HG03060 (cell line): ENCODE measurements around the gene SEC24B.
"Not testable (repeated sequence)": the region's sequence is repeated elsewhere in the genome, so short reads cannot be mapped to it uniquely, and the experiment has no call there.

Experiments
- ATAC-seq: cut with Tn5 transposase; IDR thresholded peaks from one replicate; pipeline ENCODE4 v1.9.1; 2021; ENCODE audit warnings: low read depth, moderate number of reproducible peaks; ENCODE audit not compliant: unreplicated experiment

SEC24B gene

DNA sequence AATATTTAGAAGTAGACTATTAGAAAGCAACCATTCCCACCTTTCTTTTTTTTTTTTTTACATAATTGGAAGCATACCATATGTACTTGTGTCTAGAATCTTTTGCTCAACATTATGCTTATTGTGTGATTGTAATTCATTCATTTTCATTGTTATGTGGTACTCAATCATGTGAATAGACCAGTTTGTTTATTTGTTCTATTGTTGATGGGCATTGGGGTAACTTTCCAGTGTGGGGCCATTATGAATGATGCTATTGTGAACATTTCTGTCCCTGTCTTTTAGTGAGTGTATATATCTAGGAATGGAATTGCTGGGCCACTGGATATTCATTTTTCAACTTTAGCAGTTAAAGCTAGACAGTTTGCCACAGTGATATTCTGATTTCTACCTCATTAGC, 63.9 kb downstream of the SEC24B start:
- ATAC-seq = no peak

DNA sequence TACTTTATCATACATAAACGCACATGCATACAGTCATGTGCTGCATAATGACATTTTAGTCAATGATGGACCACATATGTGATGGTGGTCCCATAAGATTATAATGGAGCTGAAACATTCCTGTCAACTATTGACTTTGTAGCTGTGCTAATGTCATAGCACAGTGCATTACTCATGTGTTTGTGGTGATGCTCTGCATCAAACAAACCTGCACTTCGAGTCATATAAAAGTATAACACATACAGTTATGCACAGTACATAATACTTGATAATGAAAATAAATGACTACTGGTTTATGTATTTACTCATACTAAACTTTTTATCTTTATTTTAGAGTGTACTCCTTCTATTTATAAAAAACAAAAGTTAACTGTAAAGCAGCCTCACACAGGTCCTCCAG, 65.9 kb downstream of the SEC24B start:
- ATAC-seq = no peak

DNA sequence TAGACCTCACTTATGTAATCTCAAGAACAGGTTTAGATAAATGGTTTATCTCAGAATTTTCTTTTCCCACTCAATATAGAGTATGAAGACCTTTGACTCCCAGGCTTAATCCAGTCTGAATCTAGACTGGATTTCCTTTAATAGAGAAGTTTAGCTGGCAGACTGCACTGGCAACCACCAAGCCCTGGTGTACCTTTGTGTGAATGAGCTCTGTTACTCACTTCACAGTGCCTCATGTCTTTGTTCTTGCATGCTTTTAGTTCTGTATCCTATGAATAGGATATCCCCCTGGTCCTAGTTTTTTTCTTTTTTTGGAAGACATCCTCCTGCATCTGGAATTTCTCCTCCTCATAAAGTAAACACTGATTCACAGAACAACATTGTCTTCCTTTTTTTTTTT, 73.3 kb downstream of the SEC24B start:
- no peak for ATAC-seq

DNA sequence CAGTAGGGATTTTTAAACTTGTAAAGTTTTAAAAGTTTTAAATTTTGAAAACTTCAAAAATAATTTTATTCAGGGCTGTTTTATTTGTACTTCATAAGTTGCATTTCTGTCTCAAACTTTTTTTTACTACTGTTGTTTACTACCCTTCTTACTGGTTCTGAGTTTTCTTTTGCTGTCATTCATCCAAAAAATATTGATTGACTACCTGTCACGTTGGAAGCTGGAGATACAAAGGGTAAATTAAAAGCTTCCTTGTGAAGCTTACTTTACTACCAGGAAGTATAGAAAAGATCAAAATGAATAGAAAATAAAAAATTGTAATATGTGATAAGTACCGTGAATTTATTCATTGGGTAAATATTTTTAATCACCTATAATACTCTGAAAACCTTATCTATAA, 77.1 kb downstream of the SEC24B start:
- no peak for ATAC-seq

DNA sequence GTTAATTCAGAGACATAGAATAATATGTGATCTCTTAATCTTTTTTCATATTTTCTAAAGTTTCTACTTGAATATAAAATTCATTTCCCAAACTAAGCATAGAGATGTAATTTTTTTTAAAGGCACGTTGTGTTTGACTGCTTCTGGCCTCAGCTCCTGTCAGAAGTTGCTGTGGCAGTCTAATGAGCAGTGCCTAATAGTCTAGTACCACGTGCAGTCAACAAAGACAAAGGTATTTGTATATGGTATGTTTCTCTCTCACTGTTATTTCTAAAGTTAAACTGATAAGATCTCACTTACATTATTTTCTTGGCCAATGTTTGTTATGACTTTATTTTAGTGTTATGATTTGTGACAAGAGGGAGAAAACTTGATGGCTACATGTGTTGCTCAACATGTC, 77.8 kb downstream of the SEC24B start:
- no peak for ATAC-seq

DNA sequence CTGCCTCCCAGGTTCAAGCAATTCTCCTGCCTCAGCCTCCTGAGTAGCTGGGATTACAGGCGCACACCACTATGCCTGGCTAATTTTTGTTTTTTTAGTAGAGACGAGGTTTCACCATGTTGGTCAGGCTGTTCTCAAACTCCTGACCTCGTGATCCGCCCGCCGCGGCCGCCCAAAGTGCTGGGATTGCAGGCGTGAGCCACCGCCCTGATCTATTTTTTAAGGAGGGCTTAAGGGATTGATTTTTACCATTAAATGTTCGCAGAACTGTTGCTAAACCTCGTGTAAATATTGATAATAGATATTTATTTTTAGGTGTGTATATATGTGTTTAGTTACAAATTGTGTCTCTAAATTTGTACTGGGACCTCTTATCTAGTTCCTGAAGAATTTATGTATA, 79.8 kb downstream of the SEC24B start:
- ATAC-seq = not testable (repeated sequence)

DNA sequence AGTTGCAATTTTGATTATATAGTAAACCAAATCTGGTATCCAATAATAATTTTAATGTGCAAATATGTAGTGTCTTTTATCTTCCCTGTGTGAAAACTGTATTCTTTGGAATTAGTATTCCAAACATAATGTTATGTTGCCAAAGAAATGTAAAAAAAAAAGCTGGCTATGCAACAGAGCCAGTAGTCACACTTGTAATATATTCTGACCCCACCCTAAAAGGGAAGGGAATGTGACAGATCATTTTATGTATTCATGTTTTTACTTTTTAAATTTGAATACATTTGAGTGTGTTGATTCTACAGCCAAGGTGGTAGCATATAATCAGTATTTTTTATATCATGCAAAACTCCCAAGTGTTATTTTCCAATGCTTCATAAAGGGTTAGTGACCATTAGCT, 98.6 kb downstream of the SEC24B start:
- no peak for ATAC-seq

DNA sequence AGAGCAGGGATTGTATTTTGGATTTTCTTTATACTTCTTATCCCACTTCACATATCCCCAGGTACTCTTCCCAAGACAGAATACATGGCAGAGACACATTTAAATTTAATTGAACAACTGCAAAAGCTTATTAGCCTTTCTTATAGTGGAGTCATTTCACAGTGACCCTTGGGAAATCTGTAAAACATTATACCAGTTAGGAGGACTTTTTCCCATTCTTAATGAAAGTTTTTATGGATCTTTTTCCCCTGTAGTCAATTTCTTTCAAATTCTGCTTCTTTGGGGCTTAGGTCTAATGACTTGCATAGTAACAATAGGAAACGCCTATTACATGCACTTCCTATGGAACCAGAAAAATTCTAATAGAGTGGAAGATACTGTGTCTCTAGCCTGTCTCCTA, 111.8 kb downstream of the SEC24B start:
- no peak for ATAC-seq

DNA sequence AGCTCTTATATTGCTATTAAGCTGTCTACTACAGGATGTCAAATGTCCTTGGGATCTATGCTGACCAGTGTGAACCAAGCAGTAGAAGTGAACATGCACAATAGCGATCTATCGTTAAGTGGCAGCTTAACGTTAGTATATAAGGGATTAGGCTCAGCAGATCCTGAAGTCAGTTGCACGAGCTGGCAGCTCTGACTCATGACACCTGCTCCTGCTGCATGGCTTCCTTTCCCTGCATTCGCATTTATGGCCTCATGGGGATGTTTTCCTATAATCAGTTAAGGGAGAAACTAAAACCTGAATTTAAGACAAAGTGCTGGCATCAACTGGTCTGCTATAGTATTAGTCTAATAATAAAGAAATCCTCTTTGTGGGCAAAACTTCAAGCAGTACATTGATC, 113.8 kb downstream of the SEC24B start:
- no peak for ATAC-seq

DNA sequence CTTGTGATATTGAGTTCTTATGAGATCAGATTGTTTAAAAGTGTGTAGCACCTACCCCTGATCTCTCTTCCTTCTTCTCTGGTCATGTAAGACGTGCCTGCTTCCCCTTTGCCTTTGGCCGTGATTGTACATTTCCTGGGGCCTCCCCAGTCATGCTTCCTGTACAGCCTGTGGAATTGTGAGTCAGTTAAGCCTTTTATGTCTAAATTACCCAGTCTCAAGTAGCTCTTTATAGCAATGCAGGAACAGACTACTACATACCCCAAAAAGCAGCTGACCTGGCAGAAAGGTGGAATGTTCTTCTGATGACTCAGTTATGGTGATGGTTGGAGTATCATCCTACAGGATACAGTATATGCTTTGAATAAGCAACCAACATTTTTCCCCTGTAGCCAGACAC, 115.0 kb downstream of the SEC24B start:
- no peak for ATAC-seq

DNA sequence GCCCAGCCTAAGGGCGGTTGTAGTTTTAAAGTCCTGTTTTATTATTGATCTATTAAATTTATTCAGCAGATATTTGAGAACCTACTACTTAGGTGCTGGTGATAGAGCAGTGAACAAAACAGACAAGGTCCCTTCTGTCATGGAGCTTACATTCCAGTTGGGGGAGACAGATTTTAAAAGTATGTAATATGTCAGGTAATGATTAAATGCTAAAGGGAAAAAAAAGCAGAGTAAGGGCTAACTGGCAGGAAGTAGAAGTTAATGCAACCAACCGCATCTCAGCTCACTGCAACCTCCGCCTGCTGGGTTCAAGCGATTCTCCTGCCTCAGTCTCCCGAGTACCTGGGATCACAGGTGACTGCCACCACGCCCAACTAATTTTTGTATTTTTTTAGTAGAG, 118.6 kb downstream of the SEC24B start:
- no peak for ATAC-seq

DNA sequence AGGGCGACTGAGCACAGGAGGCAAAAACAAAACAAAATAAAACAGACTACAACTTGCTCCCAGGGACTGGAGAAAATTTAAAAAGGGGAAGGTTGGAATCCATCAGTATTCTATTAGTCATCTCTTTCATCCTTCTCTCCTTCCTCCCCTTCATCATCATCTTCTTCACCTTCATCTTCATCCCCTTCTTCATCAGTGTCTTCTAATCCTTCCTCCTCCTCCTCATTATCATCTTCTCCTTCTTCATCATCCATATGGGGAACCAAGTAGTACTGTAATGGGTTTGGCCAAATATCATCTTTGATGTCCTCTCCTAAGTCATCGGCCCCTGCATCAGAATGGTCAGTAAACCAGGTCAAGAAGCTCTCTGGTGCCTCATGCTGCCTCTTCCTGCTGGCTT, 119.5 kb downstream of the SEC24B start:
- ATAC-seq = no peak

DNA sequence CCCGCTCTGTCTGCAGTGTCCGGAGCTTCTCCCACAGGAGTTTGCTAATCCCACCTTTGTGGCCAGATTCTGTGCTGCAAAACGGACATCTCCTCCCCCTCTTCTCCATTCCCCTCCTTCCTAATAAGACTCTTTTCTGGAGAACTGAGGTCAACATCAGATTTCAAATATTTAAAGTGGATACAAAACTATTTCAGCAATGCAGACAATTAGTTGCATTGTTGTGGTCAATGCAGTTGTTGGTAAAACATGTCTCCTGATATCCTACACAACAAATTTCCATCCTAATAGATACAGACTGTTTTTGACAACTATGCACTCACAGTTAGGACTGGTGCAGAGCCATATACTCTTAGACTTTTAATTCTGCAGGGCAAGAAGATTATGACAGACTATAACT, 121.4 kb downstream of the SEC24B start:
- ATAC-seq = no peak

DNA sequence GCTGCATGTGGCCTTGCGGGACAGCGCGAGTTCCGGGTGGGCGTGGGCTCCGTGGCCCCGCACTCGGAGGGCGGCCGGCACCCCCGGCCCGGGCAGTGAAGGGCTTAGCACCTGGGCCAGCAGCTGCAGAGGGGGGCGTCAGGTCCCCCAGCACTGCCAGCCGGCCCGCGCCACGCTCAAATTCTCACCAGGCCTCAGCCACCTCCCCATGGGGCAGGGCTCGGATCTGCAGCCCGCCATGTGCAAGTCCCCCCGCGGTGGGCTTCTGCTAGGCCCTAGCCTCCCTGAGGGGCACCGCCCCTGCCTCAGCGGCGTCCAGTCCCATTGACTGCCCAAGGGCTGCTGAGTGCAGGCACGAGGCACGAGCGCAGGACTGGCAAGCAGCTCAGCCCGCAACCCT, 123.8 kb downstream of the SEC24B start:
- no peak for ATAC-seq

DNA sequence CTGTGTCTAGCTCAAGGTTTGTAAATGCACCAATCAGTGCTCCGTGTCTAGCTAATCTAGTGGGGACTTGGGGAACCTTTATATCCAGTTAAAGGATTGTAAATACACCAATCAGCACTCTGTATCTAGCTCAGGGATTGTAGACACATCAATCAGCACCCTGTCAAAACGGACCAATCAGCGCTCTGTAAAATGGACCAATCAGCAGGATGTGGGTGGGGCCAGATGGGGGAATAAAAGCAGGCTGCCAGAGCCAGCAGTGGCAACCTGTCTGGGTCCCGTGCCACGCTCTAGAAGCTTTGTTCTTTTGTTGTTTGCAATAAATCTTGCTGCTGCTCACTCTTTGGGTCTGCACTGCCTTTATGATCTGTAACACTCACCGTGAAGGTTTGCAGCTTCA, 124.5 kb downstream of the SEC24B start:
- not testable (repeated sequence) for ATAC-seq

DNA sequence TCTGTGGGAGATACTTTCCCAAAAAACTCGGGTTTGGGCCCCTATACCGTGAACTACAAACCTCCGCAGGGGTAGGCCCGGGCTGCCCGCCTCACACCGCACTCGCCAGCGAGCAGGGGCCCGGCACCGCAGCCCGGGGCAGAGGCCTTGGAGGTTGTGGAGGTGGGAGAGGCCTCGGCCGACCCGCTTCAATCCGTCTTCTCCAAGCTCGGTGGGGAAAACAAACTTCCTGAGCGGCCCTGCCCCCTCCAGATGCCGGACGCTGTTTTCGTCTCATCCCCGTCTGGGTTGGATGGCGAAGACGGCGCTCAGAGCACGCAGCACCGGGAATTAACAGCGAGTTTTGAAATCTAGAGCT, 126.0 kb downstream of the SEC24B start:
- ATAC-seq = peak; percentile 11

DNA sequence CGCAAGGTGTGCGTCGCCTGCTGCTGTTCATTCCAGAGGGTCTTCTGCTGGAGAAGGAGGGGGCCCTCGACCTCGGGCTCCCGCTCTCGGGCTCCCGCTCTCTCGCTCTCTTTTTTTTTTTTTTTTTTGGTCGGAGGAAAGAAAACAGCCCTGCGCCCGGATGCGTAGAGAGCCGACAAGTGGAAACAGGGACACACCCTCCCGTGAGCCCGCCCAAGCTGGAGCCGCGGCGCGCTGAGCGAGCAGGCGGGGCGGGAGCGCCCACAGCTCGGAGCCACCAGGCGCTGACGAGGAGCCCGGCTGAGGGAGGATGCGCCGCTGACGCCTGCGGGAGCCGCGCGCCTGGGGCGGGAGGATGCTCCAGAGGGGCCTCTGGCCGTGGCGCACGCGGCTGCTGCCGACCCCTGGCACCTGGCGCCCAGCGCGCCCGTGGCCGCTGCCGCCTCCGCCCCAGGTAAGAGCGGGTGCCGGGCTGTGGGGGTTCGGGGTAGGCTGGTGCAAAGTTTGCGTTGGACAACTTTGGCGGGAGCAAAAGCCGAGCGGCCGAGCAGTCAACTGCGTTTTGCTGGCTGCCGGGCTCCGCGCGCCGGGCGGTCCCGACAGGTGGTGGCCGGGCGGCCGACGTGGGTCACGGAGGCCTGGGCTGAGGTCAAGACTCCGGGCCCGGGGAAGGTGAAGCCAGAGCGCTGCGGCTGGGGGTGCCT, 126.5 kb downstream of the SEC24B start, which contains the start of gene MCUB:
TSS of gene MCUB (plus strand) at position 264 of the 704 bp plus-strand sequence. CDS start at position 356, 92 bp downstream.
- peak; percentile 71 for ATAC-seq

DNA sequence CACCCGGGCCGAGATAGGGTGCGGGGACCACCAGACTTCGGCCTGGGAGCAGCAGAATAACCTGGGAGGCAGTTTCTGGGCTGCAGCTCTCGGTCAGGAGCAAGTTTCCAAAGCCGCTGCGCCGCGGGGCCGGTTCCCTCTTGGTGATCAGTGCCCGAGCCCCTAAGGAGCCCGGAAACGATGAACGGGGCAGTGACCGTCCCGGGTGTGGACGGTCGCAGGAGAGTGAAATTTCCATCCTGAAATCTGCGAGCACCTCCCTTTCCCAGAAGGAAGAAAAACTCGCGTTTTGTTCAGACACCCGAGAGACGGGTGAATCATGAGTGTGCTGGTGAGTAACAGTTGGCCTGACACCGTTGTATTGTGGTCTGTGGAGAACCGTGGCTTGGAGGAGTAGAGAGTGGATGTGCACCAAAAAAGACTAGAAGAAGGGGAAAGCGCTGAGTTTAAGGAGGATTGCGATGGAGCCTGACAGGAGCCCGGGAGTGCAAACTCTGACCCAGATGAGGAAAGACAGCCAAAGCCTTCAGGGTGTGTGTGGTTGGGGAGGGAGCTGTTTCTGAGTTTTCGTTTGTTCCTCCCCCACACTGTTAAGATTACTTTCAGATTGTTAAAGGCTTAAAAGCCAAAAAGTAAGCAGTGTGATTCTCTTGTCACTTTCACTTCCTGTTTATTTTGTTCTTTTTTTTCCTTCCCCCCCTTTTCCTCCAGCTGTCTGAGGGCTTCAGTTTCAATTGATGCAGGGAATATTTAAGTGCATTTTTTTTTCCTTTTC, 127.3 kb downstream of the SEC24B start:
- peak; percentile 60 for ATAC-seq

DNA sequence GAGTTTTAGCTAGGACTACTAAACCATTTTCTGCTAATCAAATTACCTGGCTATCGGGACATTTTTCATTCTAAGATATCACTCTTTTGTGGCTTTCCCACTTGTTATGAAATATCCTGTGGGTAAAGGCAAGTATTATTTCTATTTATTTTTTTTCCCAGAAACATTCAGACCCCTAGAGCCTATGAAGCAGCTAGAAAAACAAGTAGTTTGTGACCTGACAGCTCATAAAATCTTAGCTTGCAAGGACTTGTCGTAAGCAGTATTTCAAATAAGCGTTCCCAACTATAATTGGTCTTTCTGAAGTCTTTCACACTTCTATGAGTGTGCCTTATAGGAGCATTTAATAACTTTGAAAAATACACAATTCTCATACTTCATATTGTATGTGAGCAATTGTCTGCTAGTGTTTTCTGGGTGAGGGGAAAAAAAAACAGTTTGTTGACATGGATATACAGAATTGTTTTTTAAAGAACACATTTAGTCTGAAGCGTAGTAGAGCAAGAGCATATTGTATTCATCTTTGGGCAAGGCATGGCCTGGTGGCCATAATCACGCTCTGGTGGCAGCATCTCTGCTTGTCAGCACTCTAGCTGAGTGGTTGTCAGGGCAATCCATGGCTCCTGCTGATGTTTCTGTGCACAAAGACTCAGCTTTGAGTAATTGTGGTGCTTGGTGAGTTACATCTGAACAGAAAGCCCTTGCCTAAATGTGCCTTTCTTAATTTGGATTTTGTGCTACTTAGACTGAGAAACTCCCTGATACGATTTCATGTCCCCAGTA, 129.0 kb downstream of the SEC24B start:
- no peak for ATAC-seq

DNA sequence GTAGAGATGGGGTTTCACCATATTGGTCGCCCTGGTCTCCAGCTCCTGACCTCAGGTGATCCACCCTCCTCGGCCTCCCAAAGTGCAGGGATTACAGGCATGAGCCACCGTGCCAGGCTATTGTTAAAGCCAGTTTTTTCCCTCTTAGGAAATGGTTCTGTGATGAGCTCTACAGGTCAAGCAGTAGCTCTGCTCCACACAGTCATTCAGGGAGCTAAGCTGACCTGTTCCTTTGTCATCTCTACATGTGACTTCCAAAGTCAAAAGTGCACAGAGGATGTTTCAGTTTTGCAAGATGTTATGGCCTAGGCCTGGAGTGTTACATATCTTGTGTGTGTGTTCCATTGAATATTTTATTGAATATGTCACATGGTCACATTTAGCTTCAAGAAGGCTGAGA, 137.9 kb downstream of the SEC24B start:
- no peak for ATAC-seq

DNA sequence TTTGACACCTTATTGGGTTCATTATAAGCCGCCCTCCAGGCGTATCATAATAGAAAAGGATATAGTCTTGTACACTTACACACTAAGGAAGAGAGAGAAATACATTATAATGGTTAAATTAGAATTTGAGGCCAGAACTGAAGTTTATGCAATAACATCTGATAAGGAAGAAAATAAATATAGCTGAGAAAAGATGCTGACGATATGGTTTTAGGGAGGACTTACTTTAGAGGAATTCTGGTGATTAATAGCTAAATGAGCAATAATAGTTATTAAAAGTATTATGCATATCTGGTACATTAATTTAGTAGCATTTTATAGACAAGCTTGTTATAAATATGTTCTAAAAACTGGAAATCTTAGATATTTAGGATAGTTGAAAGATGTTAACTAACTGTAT, 138.5 kb downstream of the SEC24B start:
- ATAC-seq = no peak
